GM12875 (cell line): ENCODE results near the gene CEMP1.
A peak's percentile ranks its signal among the peaks of the same experiment; 100 is the strongest.

Experiments used
- H3K4me3 ChIP-seq: one replicate; pipeline ENCODE4 v1.5.1; 2011; ENCODE audit warnings: low read depth, low read length, control low read depth
- CTCF ChIP-seq: IDR thresholded peaks from 2 replicates; pipeline ENCODE4 v1.5.1; 2011; ENCODE audit warnings: low read depth, mild to moderate bottlenecking, control low read depth, inconsistent platforms, low read length, moderate library complexity, borderline replicate concordance; ENCODE audit not compliant: insufficient read depth

CEMP1 gene

GRCh38 chr16:2513405-2514332 is 17.5 kb downstream of the CEMP1 start, which contains the start of gene ATP6V0C:
TSS of gene ATP6V0C (plus strand) at chr16:2513952. CDS start at chr16:2514104, 152 bp downstream.
- no peak for TF ChIP-seq CTCF
- H3K4me3 ChIP-seq, result peak within 1 kb of the TSS; percentile 90

DNA sequence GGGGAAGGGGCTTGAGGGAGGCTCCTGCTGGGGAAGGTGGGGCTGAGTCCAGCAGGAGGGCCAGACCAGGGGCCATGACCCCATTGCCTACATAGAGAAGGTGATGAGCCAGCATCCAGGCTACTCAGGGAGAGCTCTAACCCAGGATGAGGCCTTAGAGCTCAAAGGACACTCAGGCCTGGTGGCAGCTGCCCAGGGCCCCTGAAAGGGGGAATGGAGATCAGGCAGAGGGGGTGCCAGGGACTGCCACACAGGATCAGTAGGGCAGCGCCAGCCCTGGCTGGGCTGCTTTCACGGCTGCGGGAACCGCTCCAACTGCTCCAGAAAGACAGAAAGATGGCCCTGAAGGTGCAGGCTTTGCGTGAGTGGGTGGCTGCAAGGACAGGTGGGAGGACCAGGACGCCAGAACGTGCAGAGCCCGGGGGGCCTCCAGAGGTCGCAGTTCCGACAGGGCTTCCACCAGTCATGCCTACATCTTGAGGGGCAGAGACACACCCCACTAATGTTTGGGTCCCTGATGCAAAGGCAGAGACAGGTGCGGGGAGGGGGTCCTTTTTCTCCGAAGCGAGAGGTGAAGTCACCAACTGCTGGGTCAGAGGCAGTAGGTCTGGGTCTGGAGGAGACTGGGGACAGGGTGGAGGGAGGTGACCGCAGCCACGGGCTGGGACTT is 18.3 kb downstream of the CEMP1 start:
- TF ChIP-seq CTCF, result peak; percentile 24; the same call in 1 of the 2 replicates
- H3K4me3 ChIP-seq, result peak overlapping the region; percentile 90

DNA sequence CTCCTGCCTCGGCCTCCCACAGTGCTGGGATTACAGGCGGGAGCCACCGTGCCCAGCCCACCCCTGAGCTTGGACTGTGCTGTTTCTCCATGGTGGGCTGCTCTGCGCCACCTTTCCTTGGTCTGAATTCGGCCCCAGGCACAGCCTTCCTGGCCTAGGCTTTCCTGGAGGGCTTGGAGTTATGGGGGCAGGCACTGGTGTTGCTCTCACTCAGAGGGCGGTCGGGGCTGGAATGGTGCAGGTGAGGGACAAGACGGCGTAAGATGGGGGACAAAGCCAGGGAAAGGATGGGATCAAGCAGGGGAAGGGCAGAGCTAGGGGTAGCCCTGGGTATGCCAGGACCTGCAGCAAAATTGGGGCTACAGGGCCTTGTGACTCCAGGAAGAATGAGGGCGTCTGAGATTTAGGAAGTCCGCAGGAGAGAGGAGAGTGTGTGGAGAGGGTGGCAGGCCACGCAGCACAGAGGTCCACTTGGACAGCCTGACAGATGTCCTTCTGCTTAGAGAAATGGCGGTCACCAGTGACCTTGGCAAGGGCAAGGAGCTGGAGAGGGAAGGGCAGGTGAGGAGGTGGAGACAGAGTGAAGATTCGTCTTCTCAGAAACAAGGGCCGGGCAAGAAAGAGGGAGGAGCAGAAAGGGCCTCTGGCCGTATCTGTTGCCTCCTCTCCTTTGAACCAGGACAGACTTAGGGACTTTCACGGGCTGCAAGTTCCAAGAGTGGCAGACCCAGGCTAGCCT is 19.0 kb downstream of the CEMP1 start:
- TF ChIP-seq CTCF, result no peak
- no peak overlapping the region for H3K4me3 ChIP-seq

DNA sequence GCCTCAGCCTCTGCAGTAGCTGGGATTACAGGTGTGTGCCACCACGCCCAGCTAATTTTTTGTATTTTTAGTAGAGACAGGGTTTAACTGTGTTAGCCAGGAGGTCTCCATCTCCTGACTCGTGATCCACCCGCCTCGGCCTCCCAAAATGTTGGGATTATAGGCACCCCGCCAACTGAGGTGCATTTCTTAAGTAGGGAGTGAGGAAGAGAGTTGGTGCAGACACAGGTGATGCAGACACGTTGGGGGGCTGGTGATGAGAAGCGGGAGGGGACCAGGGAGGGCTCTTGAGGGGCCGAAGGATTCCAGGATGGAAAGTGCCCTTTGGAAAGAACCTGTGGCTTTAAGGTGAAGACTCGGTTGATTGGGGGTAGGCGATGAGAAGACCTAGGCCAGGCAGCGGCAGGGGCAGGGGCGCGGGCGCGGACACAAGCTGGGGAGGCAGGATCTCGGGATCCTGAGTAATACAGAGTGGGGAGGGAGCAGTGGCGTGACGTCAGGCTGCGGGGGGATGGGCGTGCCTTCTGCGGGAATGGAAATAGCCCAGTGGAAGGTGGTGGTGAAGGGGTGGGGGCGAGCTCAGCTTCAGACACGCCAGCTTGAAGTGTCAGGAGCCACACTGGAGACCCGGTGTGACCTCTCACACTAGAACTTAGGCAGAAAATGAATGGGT is 19.9 kb downstream of the CEMP1 start:
- no peak overlapping the region for H3K4me3 ChIP-seq
- TF ChIP-seq CTCF, result no peak

DNA sequence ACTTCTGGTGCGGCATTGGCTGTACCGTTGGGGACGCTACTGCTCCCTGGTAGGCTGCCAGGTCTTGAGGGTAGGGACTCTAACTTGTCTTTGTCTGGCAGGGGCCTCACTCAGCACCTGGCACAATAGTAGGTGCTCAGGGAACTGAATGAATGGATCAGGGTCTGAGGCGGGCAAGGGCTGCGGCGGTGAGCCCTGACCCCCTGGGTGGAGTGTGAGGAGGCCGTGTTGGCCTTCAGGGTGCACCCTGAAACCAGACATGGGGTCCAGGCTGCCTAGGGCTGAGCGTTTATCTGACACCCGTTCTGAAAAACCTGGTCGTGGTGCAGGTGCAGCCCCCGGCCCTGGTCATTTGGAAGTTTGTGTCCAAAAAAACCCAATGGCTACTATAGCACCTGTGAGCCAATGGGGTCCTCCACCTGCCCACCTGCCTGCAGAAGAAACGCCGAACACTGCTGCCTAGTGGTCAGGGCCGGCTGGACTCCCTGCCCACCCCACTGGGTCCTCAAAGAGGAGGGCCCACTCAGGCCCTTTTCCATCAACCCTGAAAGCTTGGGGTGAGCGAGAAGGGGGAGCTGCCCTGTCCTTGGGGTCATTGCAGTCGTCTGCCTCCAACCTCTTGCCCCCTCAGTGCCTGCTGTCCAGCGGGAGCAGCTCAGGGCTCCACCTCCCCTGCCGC is 22.3 kb downstream of the CEMP1 start:
- no peak overlapping the region for H3K4me3 ChIP-seq
- TF ChIP-seq CTCF, result no peak

- TF ChIP-seq CTCF, result no peak
- no peak overlapping the region for H3K4me3 ChIP-seq
These were observed 23.5 kb downstream of the CEMP1 start for GRCh38 chr16:2507665-2508064.
